ENCODE results near the gene DCAF8L2.
"Not testable (repeated sequence)": the region's sequence is repeated elsewhere in the genome, so short reads cannot be mapped to it uniquely, and the experiment has no call there.

Gene DCAF8L2

DNA sequence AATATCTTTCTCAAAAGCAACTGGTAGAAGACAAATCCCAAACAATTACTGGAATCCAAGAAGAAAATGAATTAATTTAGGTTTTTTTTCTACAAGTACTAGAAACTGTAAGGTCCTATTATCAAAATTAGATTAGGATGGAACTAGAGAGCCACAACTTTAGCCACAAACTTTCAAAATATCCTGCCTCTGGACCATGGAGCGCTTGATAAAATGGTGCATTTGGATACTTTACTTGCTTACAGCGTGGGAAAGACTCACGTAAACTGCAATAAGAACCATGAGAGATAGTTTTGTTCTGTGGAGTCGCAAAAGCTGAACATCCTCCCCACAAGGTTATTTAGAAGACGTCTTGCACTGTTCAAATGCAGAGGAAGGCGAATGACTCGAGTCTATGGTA lies at the start of gene DCAF8L2:
TSS of gene DCAF8L2 (plus strand) at position 301 of the 400 bp plus-strand sequence. CDS start 156,552 bp downstream, outside the sequence.
- TF ChIP-seq, protein P1, sequence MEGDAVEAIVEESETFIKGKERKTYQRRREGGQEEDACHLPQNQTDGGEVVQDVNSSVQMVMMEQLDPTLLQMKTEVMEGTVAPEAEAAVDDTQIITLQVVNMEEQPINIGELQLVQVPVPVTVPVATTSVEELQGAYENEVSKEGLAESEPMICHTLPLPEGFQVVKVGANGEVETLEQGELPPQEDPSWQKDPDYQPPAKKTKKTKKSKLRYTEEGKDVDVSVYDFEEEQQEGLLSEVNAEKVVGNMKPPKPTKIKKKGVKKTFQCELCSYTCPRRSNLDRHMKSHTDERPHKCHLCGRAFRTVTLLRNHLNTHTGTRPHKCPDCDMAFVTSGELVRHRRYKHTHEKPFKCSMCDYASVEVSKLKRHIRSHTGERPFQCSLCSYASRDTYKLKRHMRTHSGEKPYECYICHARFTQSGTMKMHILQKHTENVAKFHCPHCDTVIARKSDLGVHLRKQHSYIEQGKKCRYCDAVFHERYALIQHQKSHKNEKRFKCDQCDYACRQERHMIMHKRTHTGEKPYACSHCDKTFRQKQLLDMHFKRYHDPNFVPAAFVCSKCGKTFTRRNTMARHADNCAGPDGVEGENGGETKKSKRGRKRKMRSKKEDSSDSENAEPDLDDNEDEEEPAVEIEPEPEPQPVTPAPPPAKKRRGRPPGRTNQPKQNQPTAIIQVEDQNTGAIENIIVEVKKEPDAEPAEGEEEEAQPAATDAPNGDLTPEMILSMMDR (IDR thresholded peaks at IDR 0.05; ENCODE audit: low read depth, low read length) = no peak
- DNase-seq (ENCODE audit: low read depth in 2 of 2) = no peak
- no peak within 1 kb of the TSS for H3K4me3 ChIP-seq (replicated peaks in 1 of 2; ENCODE audit: low read depth in 2 of 2, low read length in 2 of 2)

DNA sequence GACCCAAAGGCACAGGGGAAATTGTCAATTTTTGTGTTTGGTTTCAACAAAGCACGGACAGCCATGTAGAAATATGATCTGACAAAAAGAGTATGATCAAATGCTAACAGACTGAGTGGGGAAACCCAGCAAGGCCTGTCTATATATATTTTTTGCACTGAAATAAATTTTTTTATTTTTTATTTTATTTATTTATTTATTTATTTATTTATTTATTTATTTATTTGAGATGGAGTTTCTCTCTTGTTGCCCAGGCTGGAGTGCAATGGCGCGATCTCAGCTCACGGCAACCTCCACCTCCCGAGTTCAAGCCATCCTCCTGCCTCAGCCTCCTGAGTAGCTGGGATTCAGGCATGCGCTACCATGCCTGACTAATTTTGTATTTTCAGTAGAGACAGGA lies 49.0 kb upstream of the DCAF8L2 start:
- not testable (repeated sequence) for DNase-seq (ENCODE audit: low read depth in 2 of 2); H3K4me3 ChIP-seq (replicated peaks in 1 of 2; ENCODE audit: low read depth in 2 of 2, low read length in 2 of 2)

DNA sequence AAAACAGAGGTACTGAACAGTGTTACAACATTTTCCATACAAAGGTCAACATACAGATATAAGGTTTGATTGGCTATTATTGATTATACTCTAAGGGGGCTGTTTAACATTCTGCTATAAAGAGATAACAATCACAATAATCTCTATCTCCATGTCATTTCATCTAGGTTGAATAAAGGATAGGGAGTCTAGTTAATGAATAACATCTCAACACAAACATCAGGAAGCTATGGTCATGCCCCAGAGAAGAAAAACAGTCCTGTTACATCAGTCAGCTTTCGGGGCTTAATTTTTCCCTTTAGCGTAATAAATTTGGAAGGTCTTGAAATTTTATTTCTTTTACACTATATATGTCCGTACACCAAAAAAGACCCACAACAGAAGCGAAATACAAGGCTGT lies 41.5 kb upstream of the DCAF8L2 start:
- no peak for DNase-seq (ENCODE audit: low read depth in 2 of 2)
- no peak overlapping the region for H3K4me3 ChIP-seq (replicated peaks in 1 of 2; ENCODE audit: low read depth in 2 of 2, low read length in 2 of 2)
- TF ChIP-seq, protein P1 (IDR thresholded peaks at IDR 0.05; ENCODE audit: low read depth, low read length) = no peak

DNA sequence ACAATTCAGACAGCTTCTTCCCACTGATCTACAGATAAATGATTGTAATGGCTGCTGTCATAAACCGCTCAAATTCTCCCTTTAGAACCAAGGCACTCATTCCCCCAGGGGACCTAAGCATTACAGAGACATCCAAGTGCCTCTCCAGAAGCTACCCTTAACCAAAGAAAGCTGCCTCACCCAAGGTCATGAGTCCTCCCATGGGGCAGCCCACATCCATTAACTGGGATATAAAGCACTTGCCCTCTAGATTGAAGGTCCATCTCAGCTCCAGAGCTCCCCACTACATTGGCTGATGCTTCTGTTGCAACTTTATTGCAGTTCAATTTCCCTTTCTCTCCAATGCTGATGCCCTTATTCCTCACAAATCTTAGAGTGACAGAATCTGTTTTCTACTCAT lies 40.5 kb upstream of the DCAF8L2 start:
- DNase-seq (ENCODE audit: low read depth in 2 of 2) = no peak
- TF ChIP-seq, protein P1 (IDR thresholded peaks at IDR 0.05; ENCODE audit: low read depth, low read length) = no peak
- no peak overlapping the region for H3K4me3 ChIP-seq (replicated peaks in 1 of 2; ENCODE audit: low read depth in 2 of 2, low read length in 2 of 2)

DNA sequence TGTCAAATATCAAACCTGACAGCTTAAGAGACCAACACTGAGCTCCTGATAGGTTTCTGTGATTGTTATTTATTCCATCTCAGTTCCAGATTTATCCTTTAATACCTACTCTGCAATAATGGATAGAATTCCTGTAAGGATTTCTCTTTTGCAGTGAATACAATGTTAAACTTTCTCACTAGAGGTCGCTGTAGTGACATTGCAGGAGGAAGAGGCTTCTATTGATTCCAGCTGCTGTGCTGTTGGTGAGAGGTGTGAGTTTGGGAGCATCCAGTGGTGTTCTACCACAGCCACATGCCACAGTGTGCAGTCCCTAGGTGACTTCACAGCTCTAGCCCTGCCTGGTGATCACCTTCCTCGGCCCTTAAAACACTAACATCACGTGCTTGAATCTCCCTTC lies 34.6 kb upstream of the DCAF8L2 start:
- H3K4me3 ChIP-seq (replicated peaks in 1 of 2; ENCODE audit: low read depth in 2 of 2, low read length in 2 of 2) = no peak overlapping the region
- TF ChIP-seq, protein P1 (IDR thresholded peaks at IDR 0.05; ENCODE audit: low read depth, low read length) = peak; percentile 59
- peak; percentile 56 to 64 for DNase-seq (ENCODE audit: low read depth in 2 of 2)

DNA sequence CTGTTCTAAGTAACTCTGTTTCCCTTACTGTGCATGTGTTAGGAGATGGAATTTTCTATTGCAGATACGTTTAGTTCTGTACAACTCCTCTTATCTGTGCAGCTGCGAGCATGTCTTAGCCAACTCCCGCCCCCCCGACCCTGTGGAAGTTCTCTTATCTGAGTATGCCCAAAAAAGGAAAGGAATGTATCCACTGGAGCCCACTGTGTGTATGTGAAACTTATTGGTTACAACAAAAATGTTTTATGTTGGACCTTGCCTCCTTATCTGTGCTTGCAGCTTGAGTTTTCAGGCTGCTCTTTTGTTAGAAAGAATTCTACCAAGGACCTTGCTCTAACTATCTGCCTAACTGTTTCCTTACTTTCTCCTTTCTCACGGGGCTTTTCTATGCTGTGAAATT lies 24.2 kb upstream of the DCAF8L2 start:
- no peak overlapping the region for H3K4me3 ChIP-seq (replicated peaks in 1 of 2; ENCODE audit: low read depth in 2 of 2, low read length in 2 of 2)
- TF ChIP-seq, protein P1 (IDR thresholded peaks at IDR 0.05; ENCODE audit: low read depth, low read length) = no peak
- peak; percentile 23 to 90 for DNase-seq (ENCODE audit: low read depth in 2 of 2)

DNA sequence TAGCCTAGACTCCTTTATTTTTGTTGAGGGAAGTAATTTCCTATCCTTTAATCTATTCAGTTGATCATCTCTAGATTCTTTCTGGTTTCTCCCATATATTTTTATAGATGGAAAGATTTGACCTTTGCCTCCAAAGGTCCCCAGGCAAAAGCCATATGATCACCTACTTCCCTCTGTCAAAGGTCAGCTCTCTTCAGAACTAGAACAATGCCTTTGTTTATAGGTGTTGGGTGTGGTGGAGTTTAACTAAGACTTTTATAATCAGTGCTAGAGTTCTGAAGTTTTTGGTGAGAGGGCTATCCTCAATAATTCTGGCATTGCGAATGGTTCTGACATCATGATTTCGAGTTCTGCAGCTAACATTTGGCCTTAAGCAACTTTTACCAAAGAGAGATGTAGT lies 19.0 kb upstream of the DCAF8L2 start:
- TF ChIP-seq, protein P1 (IDR thresholded peaks at IDR 0.05; ENCODE audit: low read depth, low read length) = no peak
- no peak for DNase-seq (ENCODE audit: low read depth in 2 of 2)
- H3K4me3 ChIP-seq (replicated peaks in 1 of 2; ENCODE audit: low read depth in 2 of 2, low read length in 2 of 2) = no peak overlapping the region

All from cardiac fibroblast (primary cell).